SK-N-SH (cell line): Measurements from ENCODE around the gene PTPN4. TPM values are rescaled to one million over a fixed set of nuclear protein-coding genes. Genes with fewer than 3 reads are reported as not detected.

Experiments
- CTCF ChIA-PET: fragments of 300-600, 350-600 bp; formaldehyde crosslinking; extraction: SDS; loops from one replicate; lab custom pipeline; 2021; lab: Yijun Ruan, JAX
- POLR2A ChIA-PET: fragments of 350-600 bp; sonication (Branson Sonifier 250); formaldehyde crosslinking; extraction: SDS; loops from one replicate; lab custom pipeline; 2020; ENCODE audit warnings: antibody characterized with exemption, inconsistent platforms; lab: Yijun Ruan, JAX
- DNase-seq: peaks from one replicate; pipeline ENCODE4 v3.0.0; 2012
- H2AFZ ChIP-seq: fragments of 200-600 bp; sonication (generic); 2 replicates; pipeline ENCODE4 v1.8.1; 2016; ENCODE audit warnings: antibody characterized with exemption, mild to moderate bottlenecking, low read depth
- H3F3A ChIP-seq: fragments of 200-600 bp; sonication (generic); replicated peaks from 2 replicates; pipeline ENCODE3; 2016; ENCODE audit warnings: antibody characterized with exemption, mild to moderate bottlenecking; ENCODE audit not compliant: insufficient read depth
- H3K27ac ChIP-seq, 2 experiments: fragments of 200-500 bp in 1 of 2; fragments of 200-600 bp in 1 of 2; sonication (Bioruptor generic) in 1 of 2; sonication (generic), shearing (Covaris generic) in 1 of 2; 2 replicates each; pipeline versions ENCODE4 v1.5.1 to v1.6.1; 2014 to 2016; ENCODE audit warnings: low read depth in 2 of 2, inconsistent platforms in 1 of 2, low read length in 1 of 2, mild to moderate bottlenecking in 1 of 2, mixed read lengths in 1 of 2
- H3K27me3 ChIP-seq: fragments of 200-600 bp; sonication (generic), shearing (Covaris generic); 2 replicates; pipeline ENCODE4 v1.6.1; 2016; ENCODE audit warnings: mixed run types; ENCODE audit not compliant: insufficient read depth
- H3K36me3 ChIP-seq, 2 experiments: fragments of 200-500 bp in 1 of 2; fragments of 200-600 bp in 1 of 2; sonication (Bioruptor generic) in 1 of 2; sonication (generic) in 1 of 2; replicated peaks in 1 of 2; 2 replicates each; pipeline versions ENCODE3 to v1.5.1; 2014 to 2016; ENCODE audit warnings: low read length in 1 of 2, mild to moderate bottlenecking in 1 of 2; ENCODE audit not compliant: insufficient read depth in 2 of 2, control insufficient read depth in 1 of 2
- H3K4me1 ChIP-seq, 2 experiments: fragments of 200-500 bp in 1 of 2; fragments of 200-600 bp in 1 of 2; sonication (Bioruptor generic) in 1 of 2; sonication (generic), shearing (Covaris generic) in 1 of 2; 2 replicates each; pipeline versions ENCODE4 v1.5.1 to v1.6.1; 2014 to 2016; ENCODE audit warnings: low read depth in 1 of 2, low read length in 1 of 2, mixed run types in 1 of 2; ENCODE audit not compliant: insufficient read depth in 2 of 2, control insufficient read depth in 1 of 2
- H3K4me2 ChIP-seq: fragments of 200-600 bp; sonication (generic), shearing (Covaris generic); 2 replicates; pipeline ENCODE4 v1.6.1; 2017; ENCODE audit warnings: mixed run types
- H3K4me3 ChIP-seq, 2 experiments: fragments of 200-500 bp in 1 of 2; fragments of 200-600 bp in 1 of 2; sonication (Bioruptor generic) in 1 of 2; sonication (generic), shearing (Covaris generic) in 1 of 2; 2 replicates each; pipeline versions ENCODE4 v1.5.1 to v1.8.1; 2014 to 2016; ENCODE audit warnings: low read depth in 2 of 2, inconsistent platforms in 1 of 2, low read length in 1 of 2, mild to moderate bottlenecking in 1 of 2, mixed read lengths in 1 of 2, moderate library complexity in 1 of 2
- H3K79me2 ChIP-seq: fragments of 200-600 bp; sonication (generic); 2 replicates; pipeline ENCODE4 v1.8.1; 2017; ENCODE audit warnings: mild to moderate bottlenecking; ENCODE audit not compliant: insufficient read depth
- H3K9ac ChIP-seq: fragments of 200-600 bp; sonication (generic); 2 replicates; pipeline ENCODE4 v1.6.1; 2017; ENCODE audit warnings: mixed run types
- H3K9me2 ChIP-seq: fragments of 200-600 bp; sonication (generic); 2 replicates; pipeline ENCODE4 v1.6.1; 2017; ENCODE audit warnings: mixed run types
- H3K9me3 ChIP-seq: fragments of 200-600 bp; sonication (generic); 2 replicates; pipeline ENCODE4 v1.6.1; 2017; ENCODE audit warnings: mixed run types, mild to moderate bottlenecking, moderate library complexity
- H4K20me1 ChIP-seq: fragments of 200-600 bp; sonication (generic); 2 replicates; pipeline ENCODE4 v1.6.1; 2017; ENCODE audit warnings: mild to moderate bottlenecking, mixed run types; ENCODE audit not compliant: insufficient read depth
- FOSL2 ChIP-seq: IDR thresholded peaks from 2 replicates; pipeline ENCODE4 v1.4.0; 2012; ENCODE audit warnings: low read depth, mild to moderate bottlenecking, moderate library complexity, borderline replicate concordance
- GABPA ChIP-seq: IDR thresholded peaks from 2 replicates; pipeline ENCODE4 v1.4.0; 2012; ENCODE audit warnings: low read depth, mild to moderate bottlenecking
- JUND ChIP-seq: IDR thresholded peaks from 2 replicates; pipeline ENCODE4 v1.4.0; 2012
- MAX ChIP-seq: IDR thresholded peaks from 2 replicates; pipeline ENCODE4 v1.4.0; 2012; ENCODE audit warnings: low read depth
- MEF2A ChIP-seq: IDR thresholded peaks from 2 replicates; pipeline ENCODE4 v1.4.0; 2012; ENCODE audit warnings: low read depth, borderline replicate concordance
- POLR2AphosphoS5 ChIP-seq: IDR thresholded peaks from 2 replicates; pipeline ENCODE4 v1.6.1; 2012; ENCODE audit warnings: low read depth, low read length
- REST ChIP-seq: IDR thresholded peaks from 2 replicates; pipeline ENCODE4 v1.6.1; 2012; ENCODE audit warnings: mild to moderate bottlenecking, low read depth, low read length, moderate library complexity
- SMC3 ChIP-seq: IDR thresholded peaks from 2 replicates; pipeline ENCODE4 v1.6.1; 2012; ENCODE audit warnings: low read depth, low read length, improper control_type of control experiment
- TCF12 ChIP-seq: IDR thresholded peaks from 2 replicates; pipeline ENCODE4 v1.4.0; 2012
- TEAD4 ChIP-seq: IDR thresholded peaks from 2 replicates; pipeline ENCODE4 v1.4.0; 2012; ENCODE audit warnings: mild to moderate bottlenecking, borderline replicate concordance; ENCODE audit not compliant: insufficient read depth
- YY1 ChIP-seq: IDR thresholded peaks from 2 replicates; pipeline ENCODE4 v1.4.0; 2012; ENCODE audit warnings: low read depth, mild to moderate bottlenecking
- WGBS: methylation state at CpG from one replicate; pipeline ENCODE4 v1.1.6; 2017; ENCODE audit warnings: low lambda C conversion rate; 5-methylcytosine and 5-hydroxymethylcytosine counted together
- polyA plus RNA-seq, 3 experiments: library from polyadenylated mRNA; depleted of rRNA; stranded (reverse); fragments of >200 nt; gene quantifications; 2 replicates each; pipeline ENCODE4 v1.2.3, GENCODE V29; 2012
- TF ChIP-seq, protein P1 (sequence below): fragments of 150-350 bp; IDR thresholded peaks from 2 replicates; pipeline ENCODE4 v1.6.1; 2016; ENCODE audit warnings: mild to moderate bottlenecking, low read depth, low read length
- TF ChIP-seq, protein P2 (sequence below): IDR thresholded peaks from 2 replicates; pipeline ENCODE4 v1.4.0; 2012; ENCODE audit warnings: low read depth, borderline replicate concordance

Gene PTPN4
- polyA plus RNA-seq, 1 of the 3 experiments (the other 2 are of a cell fraction), result 6.2 TPM

GRCh38 chr2:119732601-119733164 is 27.0 kb upstream of the PTPN4 start (continued):
- TF ChIP-seq, protein P1, sequence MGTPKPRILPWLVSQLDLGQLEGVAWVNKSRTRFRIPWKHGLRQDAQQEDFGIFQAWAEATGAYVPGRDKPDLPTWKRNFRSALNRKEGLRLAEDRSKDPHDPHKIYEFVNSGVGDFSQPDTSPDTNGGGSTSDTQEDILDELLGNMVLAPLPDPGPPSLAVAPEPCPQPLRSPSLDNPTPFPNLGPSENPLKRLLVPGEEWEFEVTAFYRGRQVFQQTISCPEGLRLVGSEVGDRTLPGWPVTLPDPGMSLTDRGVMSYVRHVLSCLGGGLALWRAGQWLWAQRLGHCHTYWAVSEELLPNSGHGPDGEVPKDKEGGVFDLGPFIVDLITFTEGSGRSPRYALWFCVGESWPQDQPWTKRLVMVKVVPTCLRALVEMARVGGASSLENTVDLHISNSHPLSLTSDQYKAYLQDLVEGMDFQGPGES, result no peak
- TF ChIP-seq POLR2AphosphoS5 (no peak), MAX (no peak), TCF12 (no peak), TEAD4 (no peak), REST (no peak), JUND (no peak), YY1 (no peak), FOSL2 (no peak), SMC3 (no peak)

GRCh38 chr2:119734047-119734446 is 25.7 kb upstream of the PTPN4 start:
- no peaks in the 10 kb centered on the region for H4K20me1 ChIP-seq
- no peaks in the 10 kb centered on the region for H3K9me2 ChIP-seq
- H3K79me2 ChIP-seq, result no peaks in the 10 kb centered on the region
- no peak overlapping the region for H2AFZ ChIP-seq
- no peak overlapping the region for H3K27ac ChIP-seq
- no peaks in the 10 kb centered on the region for H3F3A ChIP-seq
- no peak overlapping the region for H3K4me3 ChIP-seq
- 100% methylated on average over 1 of the region's 4 CpGs for WGBS
- no peak for DNase-seq
- CTCF ChIA-PET, result interaction anchor here (0.8 kb wide), 1 partner anchor 31 kb away, joined by 3 read pairs; no protein-coding TSS in a partner anchor
- H3K9me3 ChIP-seq, result no peaks in the 10 kb centered on the region
- POLR2A ChIA-PET, result no interaction called here
- TF ChIP-seq GABPA (no peak), MEF2A (no peak)
- TF ChIP-seq, protein P2, sequence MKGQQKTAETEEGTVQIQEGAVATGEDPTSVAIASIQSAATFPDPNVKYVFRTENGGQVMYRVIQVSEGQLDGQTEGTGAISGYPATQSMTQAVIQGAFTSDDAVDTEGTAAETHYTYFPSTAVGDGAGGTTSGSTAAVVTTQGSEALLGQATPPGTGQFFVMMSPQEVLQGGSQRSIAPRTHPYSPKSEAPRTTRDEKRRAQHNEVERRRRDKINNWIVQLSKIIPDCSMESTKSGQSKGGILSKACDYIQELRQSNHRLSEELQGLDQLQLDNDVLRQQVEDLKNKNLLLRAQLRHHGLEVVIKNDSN, result no peak
- H3K4me2 ChIP-seq, result no peak overlapping the region
- no peaks in the 10 kb centered on the region for H3K36me3 ChIP-seq
- no peaks in the 10 kb centered on the region; a peak in 1 of 4 replicates for H3K4me1 ChIP-seq
- no peaks in the 10 kb centered on the region for H3K27me3 ChIP-seq
- H3K9ac ChIP-seq, result no peak overlapping the region
